HuH-7.5 (cell line): ENCODE results near the gene PDE7B.

Experiments used
- DNase-seq: peaks from one replicate; pipeline ENCODE4 v3.0.0; 2011; ENCODE audit warnings: low spot score

PDE7B gene

GRCh38 chr6:135937106-135937505, 85.6 kb downstream of the PDE7B start:
- no peak for DNase-seq

- no peak for DNase-seq
Measured at GRCh38 chr6:135938576-135939207, 87.2 kb downstream of the PDE7B start.

- no peak for DNase-seq
Measured at GRCh38 chr6:135939208-135939591, 87.7 kb downstream of the PDE7B start.

GRCh38 chr6:135940616-135941167, 89.2 kb downstream of the PDE7B start:
- no peak for DNase-seq

GRCh38 chr6:135941275-135942025, 89.9 kb downstream of the PDE7B start:
- DNase-seq: no peak

GRCh38 chr6:135944120-135944519, 92.6 kb downstream of the PDE7B start:
- DNase-seq: no peak

- no peak for DNase-seq
Measured at GRCh38 chr6:135946674-135947073, 95.2 kb downstream of the PDE7B start.

- DNase-seq: no peak
Measured at GRCh38 chr6:135950669-135951068, 99.2 kb downstream of the PDE7B start.

- DNase-seq: no peak
Measured at GRCh38 chr6:135951169-135951568, 99.7 kb downstream of the PDE7B start.

- no peak for DNase-seq
Measured at GRCh38 chr6:135953818-135954217, 102.3 kb downstream of the PDE7B start.

- DNase-seq: no peak
Measured at GRCh38 chr6:135955099-135955498, 103.6 kb downstream of the PDE7B start.

GRCh38 chr6:135962731-135963130, 111.2 kb downstream of the PDE7B start:
- no peak for DNase-seq

GRCh38 chr6:135970750-135971149, 119.2 kb downstream of the PDE7B start:
- DNase-seq: no peak

- DNase-seq: no peak
Measured at GRCh38 chr6:135971351-135971750, 119.8 kb downstream of the PDE7B start.

GRCh38 chr6:135972150-135972549, 120.6 kb downstream of the PDE7B start:
- DNase-seq: no peak

GRCh38 chr6:135972586-135972985, 121.1 kb downstream of the PDE7B start:
- no peak for DNase-seq

- no peak for DNase-seq
Measured at GRCh38 chr6:135974426-135974825, 122.9 kb downstream of the PDE7B start.

- no peak for DNase-seq
Measured at GRCh38 chr6:135976585-135976984, 125.1 kb downstream of the PDE7B start.

GRCh38 chr6:135983093-135983492, 131.6 kb downstream of the PDE7B start:
- no peak for DNase-seq

GRCh38 chr6:135983718-135984343, 132.3 kb downstream of the PDE7B start:
- no peak for DNase-seq

GRCh38 chr6:135985471-135985870, 134.0 kb downstream of the PDE7B start:
- no peak for DNase-seq

GRCh38 chr6:135987226-135987625, 135.7 kb downstream of the PDE7B start:
- DNase-seq: no peak

GRCh38 chr6:135990439-135990838, 138.9 kb downstream of the PDE7B start:
- no peak for DNase-seq
